Measurements from ENCODE around the gene OLAH.
"Not testable (repeated sequence)": the region's sequence is repeated elsewhere in the genome, so short reads cannot be mapped to it uniquely, and the experiment has no call there.

Gene OLAH
- 0 reads per million in 2 donors for total RNA-seq

DNA sequence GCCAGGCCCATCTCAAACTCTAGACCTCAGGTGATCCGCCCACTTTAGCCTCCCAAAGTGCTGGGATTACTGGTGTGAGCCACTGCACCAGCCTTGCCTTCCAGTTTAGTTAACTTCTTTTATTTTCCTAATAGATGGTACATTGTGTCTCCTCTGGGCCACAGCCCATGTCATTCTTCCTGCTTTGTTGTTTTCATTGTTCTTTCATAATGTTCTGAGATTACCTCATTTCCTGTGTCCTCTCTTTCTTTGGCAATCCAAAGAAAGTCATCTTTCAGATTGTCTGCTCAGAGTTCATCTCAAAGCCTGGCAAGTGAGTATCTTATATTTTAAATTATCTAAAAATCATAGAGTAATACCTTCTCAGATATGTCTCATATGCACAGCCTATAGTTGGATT, at the start of gene OLAH:
Gene OLAH, plus strand, starts transcription at position 270 of the 400 bp plus-strand sequence. CDS start 3,346 bp downstream, outside the sequence.
- no peak for DNase-seq

DNA sequence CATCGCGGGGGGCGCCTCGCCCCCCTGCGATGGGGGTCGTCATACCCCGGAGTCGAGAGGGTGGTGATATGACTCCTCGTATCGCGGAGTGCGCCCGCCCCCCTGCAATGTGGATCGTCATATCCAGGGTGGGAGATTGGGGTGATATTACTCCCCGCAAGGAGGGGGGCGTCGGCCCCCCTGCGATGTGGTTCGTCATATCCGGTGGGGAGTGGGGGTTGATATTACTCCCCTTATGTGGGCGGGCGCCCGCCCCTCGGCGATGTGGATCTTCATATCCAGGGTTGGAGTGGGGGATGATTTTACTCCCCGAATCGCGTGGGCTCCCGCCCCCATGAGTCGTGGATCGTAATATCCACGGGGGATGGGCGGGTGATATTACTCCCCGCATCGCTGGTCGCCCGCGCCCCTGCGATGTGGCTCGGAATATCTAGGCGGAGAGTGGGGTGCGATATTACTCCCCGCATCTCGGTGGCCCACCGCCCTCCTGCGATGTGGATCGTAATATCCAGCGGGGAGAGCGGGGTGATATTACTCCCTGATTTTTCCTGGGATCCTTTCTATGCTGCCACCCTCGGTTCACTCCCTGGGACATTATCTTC, 47.7 kb upstream of the OLAH start:
- DNase-seq: no peak

DNA sequence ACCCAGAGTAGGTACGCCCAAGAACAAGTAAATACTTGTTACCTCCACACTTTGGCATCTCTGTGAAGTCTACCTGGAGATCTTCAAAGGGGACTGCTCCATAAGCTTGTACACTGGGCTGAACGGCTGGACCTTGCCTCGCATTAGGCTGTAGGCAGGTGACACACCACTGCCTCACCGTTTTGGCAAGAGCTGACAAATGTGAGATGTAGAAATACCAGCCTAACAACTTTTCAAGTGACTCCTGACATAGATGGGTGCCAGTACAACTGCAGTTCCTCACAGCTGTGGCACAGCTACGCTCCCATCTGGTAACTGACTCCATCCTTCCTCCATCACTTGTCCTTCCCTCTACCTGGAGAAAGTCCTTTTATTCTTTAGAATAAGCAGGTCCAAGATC, 30.2 kb upstream of the OLAH start:
- DNase-seq: not testable (repeated sequence)

DNA sequence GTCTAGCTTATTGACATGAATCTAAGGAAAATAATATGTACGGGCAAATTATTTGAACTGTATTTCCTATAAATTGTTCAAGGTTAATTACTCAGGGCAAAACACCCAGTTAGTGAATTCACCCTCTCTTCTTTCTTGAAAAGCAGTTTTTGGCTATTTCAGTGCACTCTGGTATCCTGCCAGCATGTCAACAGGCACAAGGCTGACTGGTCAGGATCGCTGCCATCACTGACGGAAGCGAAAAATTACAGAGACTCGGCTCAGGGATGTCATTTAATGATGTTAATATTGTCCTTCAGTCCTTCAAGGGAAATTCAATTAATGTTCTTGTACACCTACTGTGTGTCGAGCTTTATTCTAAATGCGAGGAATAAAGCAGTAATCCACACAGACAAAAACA, 28.3 kb upstream of the OLAH start:
- DNase-seq: no peak

DNA sequence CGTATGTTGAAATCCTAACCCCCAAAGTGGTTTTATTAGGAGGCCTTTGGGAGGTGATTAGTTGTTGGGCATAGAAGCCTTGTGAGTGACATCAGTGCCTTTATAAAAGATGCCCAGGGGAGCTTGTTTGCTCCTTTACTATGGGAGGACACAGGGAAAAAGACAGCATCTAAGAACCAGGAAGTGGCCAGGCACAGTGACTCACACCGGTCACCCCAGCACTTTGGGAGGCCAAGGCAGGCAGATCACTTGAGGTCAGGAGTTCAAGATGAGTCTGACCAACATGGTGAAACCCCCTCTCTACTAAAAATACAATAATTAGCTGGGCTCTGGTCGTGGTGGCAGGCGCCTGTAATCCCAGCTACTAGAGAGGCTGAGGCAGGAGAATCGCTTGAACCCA, 22.8 kb upstream of the OLAH start:
- not testable (repeated sequence) for DNase-seq

DNA sequence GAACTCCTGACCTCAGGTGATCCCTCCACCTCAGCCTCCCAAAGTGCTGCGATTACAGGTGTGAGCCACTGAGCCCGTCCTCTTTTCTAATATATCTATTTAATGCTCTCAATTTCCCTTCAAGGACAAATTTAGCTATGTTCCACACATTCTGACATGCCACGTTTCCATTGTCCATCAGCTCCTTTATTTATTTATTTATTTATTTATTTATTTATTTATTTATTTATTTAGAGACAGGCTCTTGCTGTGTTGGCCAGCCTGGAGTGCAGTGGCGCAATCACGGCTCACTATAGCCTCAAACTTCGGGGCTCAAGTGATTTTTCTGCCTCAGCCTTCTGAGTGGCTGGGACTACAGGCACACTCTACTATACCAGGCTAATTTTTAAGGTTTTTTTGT, 20.7 kb upstream of the OLAH start:
- DNase-seq: not testable (repeated sequence)

DNA sequence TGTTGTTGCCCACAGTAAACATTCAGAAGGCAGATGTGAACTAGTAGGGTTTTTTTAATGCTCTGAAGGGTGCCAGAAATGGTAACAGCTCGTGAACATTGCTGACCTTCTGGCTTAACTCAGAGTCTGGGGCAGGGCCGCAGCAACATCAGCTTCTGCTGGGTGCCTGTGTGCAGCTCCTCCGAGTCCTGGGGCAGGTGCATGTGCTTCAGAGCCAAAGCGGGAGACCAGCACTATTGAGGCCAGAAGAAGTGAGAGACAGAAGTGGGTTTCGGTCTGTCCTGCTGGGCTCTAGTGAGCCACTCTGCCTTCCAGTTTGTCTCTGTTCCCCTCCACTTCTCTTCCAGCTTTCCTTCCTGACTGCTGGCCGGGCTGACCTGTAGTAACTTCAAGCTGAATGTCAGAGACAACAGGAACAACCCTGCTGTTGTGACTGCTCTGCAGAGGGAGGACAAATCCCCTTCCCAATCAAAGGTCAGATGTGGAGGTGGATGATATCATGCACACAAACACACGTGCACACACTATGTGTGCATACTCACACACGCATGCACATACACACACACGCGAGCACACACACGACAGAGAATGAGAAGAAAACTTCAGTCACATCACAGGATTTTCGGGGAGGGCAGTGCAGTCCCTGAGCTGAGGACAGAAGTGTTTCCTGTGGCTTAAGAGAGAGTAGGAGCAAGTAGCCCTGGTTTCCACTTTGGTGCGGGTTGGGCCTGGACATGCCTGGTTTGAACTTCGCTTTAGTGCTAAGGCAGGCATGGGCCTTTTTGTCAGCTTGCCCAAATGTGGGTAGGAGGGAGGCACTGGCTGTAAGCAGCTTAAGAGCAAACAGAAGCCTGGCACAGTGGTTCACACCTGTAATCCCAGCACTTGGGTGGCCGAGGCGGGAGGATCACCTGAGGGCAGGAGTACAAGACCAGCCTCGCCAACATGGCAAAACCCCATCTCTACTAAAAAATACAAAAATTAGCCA, 19.4 kb upstream of the OLAH start:
- DNase-seq: not testable (repeated sequence)

DNA sequence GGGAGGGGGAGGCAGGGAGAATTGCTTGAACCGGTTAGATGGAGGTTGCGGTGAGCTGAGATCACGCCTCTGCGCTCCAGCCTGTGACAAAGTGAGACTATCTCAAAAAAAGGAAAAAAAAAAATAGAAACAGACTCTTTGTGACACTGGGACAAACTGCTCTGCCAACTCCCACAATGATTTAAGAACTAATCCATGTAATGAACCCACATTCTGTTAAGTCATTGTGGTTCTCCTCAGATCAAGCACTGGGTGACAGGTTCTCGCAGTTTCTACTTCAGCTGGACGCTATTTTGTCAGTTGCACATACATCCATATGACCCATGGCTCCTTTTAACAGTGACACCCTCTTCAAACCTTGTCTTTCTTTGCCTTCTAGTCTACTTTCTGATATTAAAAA, 18.7 kb upstream of the OLAH start:
- not testable (repeated sequence) for DNase-seq

DNA sequence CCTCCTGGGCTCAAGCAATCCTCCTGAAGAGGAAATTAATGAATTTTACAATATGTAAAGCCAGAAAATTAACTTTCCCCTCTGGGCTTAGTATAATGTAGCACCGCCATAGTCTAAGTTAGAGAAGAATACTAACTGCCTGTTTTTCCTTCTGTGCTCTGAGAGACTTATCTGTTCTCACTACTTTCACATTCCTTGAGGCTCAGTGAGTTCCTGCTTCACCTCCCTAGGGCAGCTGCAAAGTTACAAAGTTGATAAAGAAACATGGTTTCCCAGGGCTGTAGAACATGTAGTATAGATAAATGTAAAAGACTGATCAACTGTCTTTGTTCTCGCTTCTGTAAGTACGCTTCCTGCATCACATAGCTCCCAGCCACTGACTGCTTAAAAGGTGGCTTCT, 16.0 kb upstream of the OLAH start:
- DNase-seq: no peak

DNA sequence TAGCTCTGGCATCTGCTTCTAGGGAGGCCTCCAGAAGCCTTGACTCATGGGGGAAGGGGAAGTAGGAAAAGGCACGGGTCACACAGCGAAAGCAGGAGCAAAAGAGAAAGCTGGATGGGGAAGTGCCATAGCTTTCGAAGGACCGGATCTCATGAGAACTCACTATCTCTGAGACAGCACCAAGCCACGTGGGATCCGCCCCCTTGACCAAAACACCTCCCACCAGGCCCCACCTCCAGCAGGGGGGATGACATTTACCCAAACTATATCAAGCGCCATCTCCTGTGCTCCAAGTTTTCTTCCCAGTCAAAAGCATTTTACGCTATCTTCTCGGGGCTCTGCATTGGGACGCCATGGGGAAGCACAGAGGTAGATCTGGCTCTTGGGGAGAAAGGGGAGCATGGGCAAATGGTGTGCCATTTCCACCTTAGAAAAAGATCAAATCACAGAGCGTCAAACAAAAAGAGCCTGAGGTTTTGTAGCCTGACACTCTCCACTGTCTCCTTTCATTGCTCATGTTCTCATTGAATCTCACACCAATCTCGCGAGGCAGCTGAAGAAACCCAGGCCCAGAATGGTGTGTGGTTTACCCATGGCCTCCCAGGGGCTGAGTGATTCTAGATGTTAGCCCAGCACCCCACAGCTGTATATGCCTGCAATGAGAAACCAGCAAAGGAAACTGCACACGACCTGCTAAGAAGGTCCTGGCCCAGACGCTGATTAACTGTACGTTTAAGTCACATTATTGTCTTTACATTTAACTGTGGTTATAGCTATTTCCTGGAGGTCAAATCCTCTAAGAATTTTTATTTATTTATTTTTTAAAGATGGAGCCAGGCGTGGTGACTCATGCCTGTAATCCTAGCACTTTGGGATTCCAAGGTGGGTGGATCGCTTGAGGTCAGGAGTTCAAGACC, 8.1 kb upstream of the OLAH start:
- DNase-seq: peak in 1 of 5 experiments; percentile 26

DNA sequence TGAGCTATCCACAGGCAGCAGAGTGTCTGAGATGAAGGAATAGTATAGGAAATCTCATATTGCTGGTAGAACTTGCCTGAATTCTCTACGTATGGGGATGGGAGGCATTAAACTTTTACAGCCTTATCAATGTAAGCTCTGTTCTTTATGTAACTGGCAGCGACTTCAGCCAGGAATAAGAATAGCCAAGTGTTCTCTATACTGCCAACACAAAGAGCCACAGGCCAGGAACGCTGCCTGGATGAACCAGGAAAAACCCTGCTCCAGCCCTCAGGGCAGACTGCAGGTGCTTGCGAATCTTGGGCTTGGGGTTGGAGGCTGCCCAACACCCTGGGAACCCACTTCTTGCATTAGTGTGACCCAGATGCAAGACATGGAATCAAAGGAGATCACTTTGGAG, 6.1 kb upstream of the OLAH start:
- no peak for DNase-seq

DNA sequence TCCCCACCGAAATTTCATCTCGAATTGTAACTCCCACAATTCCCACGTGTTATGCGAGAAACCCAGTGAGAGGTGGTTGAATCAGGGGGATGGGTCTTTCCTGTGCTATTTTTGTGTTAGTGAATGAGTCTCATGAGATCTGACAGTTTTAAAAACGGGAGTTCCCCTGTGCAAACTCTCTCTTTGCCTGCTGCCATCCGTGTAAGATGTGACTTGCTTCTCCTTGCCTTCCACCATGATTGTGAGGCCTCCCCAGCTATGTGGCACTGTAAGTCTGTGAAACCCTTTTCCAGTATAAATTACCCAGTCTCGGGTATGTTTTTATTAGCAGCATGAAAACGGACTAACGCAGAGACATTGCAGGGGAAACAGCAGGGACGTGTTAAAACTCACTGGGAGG, 5.3 kb upstream of the OLAH start:
- no peak for DNase-seq

DNA sequence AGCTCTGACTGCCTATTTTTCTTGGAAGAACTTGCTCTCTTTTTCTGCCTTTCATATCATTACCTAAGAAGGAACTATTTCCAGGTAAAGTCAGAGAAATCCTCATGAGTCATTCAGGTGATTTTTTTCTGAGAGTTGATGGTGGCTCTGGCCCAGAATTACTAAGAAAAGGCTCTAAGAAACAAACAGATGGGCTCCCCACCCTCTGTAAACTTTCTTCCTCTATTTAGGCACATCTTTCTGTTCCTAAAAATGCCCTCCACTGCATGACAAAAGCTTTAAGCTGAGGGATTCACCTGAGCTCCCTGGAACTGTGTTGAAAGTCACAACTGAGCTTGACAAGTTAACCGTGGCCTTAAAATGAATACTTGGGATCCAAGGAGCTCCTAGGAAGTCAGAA, 1.6 kb downstream of the OLAH start:
- no peak for DNase-seq

DNA sequence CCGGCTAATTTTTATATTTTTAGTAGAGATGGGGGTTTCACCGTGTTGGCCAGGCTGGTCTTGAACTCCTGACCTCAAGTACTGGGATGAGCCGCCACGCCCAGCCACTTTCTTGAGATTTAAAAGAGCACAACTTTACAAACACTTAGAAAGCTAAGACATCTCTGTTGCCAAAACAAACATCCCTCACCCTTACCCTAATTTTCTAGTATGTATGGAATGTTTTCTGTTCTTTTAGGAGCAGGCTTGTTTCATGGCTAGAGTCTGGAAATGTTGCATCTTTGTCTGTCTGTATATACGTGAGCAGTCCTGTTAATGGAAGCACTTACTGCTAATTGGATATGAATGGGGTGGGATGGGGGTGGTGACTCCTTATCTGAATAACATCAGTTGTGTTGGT, 2.9 kb downstream of the OLAH start:
- DNase-seq: no peak

DNA sequence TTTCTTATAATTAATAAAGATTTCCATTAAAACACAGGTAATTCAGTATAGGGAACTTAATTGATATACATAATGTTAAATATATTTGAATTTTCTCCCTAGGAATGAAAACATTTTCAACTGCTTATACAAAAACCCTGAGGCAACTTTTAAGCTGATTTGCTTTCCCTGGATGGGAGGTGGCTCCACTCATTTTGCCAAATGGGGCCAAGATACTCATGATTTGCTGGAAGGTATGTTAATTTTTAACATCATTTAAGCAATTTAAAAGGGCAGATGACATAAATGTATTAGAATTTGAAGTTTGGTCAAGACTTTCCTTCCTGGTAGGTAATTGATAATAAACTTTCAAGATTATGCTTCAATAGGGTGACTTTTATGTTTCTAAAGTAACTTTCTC, 5.8 kb downstream of the OLAH start:
- no peak for DNase-seq

DNA sequence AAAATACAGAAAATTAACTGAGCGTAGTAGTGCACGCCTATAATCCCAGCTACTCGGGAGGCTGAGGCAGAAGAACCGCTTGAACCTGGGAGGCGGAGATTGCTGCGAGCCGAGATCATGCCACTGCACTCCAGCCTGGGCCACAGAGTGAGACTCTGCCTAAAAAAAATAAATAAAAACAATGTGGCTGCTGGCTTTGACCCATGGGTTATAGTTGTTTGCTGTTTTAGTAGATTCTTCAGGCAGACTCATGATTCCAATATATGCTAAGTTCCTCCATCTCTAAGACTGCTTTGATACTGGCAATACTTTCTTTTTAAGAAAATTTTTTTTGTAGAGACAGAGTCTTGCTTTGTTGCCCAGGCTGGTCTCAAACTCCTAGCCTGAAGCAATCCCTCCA, 8.4 kb downstream of the OLAH start:
- no peak for DNase-seq

DNA sequence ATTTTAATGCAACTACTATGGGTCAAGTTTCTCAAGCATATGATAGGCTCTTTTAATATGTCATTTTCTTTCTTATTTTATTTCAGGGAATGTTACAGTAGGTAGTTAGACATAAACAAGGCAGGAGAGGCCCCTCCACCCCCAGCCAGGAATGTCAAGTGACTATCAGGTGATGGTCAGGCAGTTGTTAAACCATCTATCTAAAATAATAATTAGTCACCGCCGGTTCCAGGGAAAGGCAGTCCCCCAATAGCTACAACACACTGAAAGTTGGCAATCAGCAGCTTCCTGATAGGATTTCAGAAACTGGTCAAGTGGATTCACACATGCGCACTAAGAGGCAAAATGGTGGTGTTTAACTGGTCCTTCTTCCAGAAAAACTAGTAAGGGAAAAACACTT, 9.3 kb downstream of the OLAH start:
- DNase-seq: no peak

DNA sequence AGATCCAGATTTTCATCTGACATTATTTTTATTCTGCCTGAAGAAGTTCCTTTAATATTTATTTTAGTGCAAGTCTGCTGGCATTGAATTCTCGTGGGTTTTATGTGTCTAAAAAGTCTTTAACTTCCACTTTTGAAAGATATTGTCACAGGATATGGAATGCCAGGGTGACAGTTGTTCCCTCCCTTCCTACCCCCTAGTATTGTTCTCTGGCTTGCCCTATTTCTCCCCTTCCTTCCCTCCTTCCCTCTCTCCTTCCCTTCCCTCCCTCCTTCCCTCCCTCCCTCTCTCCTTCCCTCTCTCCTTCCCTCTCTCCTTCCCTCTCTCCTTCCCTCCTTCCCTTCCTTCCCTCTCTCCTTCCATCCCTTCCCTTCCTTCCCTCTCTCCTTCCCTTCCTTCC, 14.9 kb downstream of the OLAH start:
- DNase-seq: no peak

DNA sequence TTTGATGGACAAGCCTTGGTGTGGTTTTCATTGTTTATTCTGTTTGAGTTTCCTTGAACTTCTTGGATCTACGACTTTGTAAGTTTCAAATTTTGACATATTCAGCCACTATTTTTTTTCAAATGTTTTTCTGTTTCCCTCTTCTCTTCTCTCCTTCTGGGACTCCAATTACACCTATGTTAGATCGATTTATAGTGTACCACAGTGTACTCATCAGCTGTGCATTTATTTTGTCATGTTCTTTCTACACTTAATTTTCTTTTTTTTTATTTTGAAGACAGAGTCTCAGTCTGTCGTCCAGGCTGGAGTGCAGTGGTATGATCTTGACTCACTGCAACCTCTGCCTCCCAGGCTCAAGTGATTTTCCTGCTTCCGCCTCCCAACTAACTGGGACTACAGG, 16.2 kb downstream of the OLAH start:
- DNase-seq: no peak

DNA sequence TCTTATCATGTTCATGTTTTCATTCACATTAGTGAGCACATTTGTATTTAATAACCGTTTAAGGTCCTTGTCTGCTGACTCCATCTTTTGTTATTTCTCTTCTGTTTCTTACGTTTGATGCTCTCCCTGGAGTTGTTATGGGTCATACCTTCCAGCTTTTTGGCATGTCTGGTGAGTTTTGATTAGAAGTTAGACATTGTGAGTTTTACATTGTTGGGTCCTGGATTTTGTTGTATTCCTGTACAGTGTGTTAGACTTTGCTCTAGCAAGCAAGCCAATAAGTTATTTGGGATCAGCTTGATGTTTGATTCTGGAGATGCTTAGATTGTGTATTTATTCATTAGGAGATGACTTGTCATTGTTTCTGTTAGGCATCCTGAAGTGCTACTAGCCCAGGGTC, 16.9 kb downstream of the OLAH start:
- no peak for DNase-seq

DNA sequence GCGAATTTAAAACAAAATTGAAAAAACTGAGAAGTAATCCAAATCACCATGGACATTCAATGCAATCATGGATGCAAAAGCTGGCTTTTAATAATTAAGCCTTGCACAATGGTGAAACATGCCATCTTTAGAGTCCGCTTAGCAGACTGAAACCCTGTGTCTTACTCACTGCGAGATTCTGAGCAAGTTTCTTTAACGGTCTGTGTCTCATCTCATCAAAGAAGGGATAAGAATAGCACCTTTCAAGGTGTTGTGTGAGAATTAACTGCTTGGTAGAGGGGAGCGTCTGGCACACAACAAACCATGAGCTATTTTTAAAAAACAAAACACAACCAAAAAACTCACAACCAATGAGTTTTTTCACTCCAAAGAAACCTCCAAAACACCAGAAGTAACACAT, 23.4 kb downstream of the OLAH start:
- no peak for DNase-seq

DNA sequence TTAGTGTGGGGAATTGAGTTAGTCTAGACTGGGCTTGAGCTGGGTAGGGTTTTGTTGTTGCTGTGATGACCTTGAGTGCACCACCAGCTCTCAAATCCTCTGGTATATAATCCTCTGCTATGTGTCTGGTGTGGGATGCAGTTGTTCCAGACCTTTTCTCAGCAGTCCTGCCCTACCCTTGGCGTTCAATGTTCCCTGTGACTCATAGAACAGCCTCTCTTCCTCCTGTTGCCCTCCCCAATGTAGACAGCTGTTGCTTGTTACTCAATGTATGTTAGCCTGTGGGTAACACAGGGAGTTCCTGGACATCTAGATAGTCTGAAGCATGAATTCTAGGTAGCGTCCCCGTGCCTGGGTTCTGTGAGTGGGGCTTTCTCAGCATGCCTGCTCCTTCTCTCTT, 25.1 kb downstream of the OLAH start:
- DNase-seq: no peak

DNA sequence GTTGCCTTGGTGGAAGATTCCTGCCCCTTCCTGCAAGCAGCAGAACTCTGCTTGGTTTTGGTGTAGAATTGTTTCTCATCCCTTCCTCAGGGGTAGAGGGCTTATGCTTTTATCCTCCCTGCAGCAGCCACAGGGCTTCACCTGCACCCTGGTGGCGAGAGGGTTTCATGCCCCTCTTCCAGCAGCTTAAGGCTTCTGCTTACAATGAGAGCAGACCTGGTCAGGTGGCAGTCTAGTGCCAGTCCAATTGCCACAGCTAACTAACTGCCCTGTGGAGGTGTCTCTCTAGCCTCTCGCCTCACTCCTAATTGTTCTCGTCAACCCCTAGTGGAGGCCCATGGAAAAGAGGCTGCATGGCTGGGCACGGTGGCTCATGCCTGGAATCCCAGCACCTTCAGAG, 25.5 kb downstream of the OLAH start:
- no peak for DNase-seq

Data from T-helper 2 cell (primary cell).